ENCODE results near the gene SLC41A3. TPM values are rescaled to one million over a fixed set of nuclear protein-coding genes. Genes with fewer than 3 reads are reported as not detected.

The SLC41A3 gene
- total RNA-seq, 1 experiment from 2014 or later = 35.5 TPM

GRCh38 chr3:126109146-126109879 is 25.4 kb upstream of the SLC41A3 start:
- Histone ChIP-seq H3K79me1 (ENCODE audit: insufficient read depth, low read depth, low read length, poor library complexity, severe bottlenecking) (no peaks in the 10 kb centered on the region), H3K23me2 (ENCODE audit: insufficient read length, low read depth, low read length, poor library complexity, severe bottlenecking) (no peaks in the 10 kb centered on the region), H3K4me2 (ENCODE audit: insufficient read depth, insufficient read length, low read length) (no peak overlapping the region), H4K5ac (ENCODE audit: insufficient read length, low read depth, low read length) (no peak overlapping the region), H4K8ac (replicated peaks; ENCODE audit: insufficient read length, low read depth, low read length) (no peak overlapping the region), H2AK5ac (ENCODE audit: insufficient read length, low read length) (no peak overlapping the region), H3K56ac (ENCODE audit: insufficient read length, low read depth, low read length) (no peak overlapping the region), H2BK5ac (ENCODE audit: insufficient read length, low read length) (no peak overlapping the region), H2AFZ (ENCODE audit: low read length) (no peak overlapping the region), H2BK120ac (ENCODE audit: low read depth, low read length, poor library complexity, severe bottlenecking) (no peak overlapping the region), H2BK15ac (ENCODE audit: low read depth, low read length) (no peak overlapping the region), H2BK20ac (ENCODE audit: low read depth, low read length, poor library complexity, severe bottlenecking) (no peak overlapping the region), H3K23ac (ENCODE audit: insufficient read length, low read depth, low read length) (no peak overlapping the region), H2BK12ac (ENCODE audit: insufficient read length, low read depth, low read length) (no peak overlapping the region), H3K18ac (ENCODE audit: insufficient read length, low read depth, low read length) (no peak overlapping the region), H3K27ac (ENCODE audit: insufficient read length, low read depth, low read length) (no peak overlapping the region), H3K9me3 (ENCODE audit: control insufficient read depth, low read depth, low read length) (no peaks in the 10 kb centered on the region), H3K14ac (ENCODE audit: insufficient read depth, low read length) (no peak overlapping the region; the same call in 1 of the 2 replicates), H3K9ac (ENCODE audit: extremely low read depth, insufficient read length, low read length) (no peak overlapping the region), H3K27me3 (ENCODE audit: insufficient read depth, low read length) (no peaks in the 10 kb centered on the region), H3K4ac (ENCODE audit: low read depth, low read length) (no peak overlapping the region), H3K4me1 (ENCODE audit: insufficient read depth, low read length) (no peaks in the 10 kb centered on the region), H3K79me2 (ENCODE audit: insufficient read depth, low read length) (no peaks in the 10 kb centered on the region), H3T11ph (ENCODE audit: low read length) (no peak overlapping the region), H4K20me1 (ENCODE audit: control insufficient read depth, insufficient read depth, insufficient read length) (no peaks in the 10 kb centered on the region), H4K91ac (ENCODE audit: insufficient read length, low read depth, low read length) (no peak overlapping the region)
- no peak overlapping the region for H3K4me3 Mint-ChIP-seq
- no peaks in the 10 kb centered on the region; the same call in 1 of the 2 replicates for H3K27me3 Mint-ChIP-seq (ENCODE audit: low read depth)
- no peaks in the 10 kb centered on the region; a peak in 1 of 5 replicates for H3K9me3 Mint-ChIP-seq
- no CpG with 5 or more reads among the region's 13 CpGs for WGBS (ENCODE audit: extremely low coverage, insufficient read length, low lambda C conversion rate)
- H3K4me1 Mint-ChIP-seq = no peaks in the 10 kb centered on the region
- TF ChIP-seq CTCF (conservative IDR thresholded peaks at IDR 0.05) = no peak
- no peak overlapping the region; a peak in 1 of 7 replicates for H3K27ac Mint-ChIP-seq
- H3K36me3 Mint-ChIP-seq (ENCODE audit: insufficient read depth in 1 of 3, low read depth in 3 of 3) = no peaks in the 10 kb centered on the region
- DNase-seq = no peak
